K562 (cell line): Measurements from ENCODE around the gene ALDH3A2. TPM values are rescaled to one million over a fixed set of nuclear protein-coding genes. Genes with fewer than 3 reads are reported as not detected.

Source experiments
- ATAC-seq: fragments of 200-7000 bp; cut with Tn5 transposase; 3 replicates; pipeline ENCODE4 v1.9.1; 2020; ENCODE audit warnings: moderate library complexity
- BruUV-seq: library from RNA; stranded (reverse); fragments of 400-500 nt; replicated peaks from 2 replicates; lab custom pipeline; 2021; lab: Mats Ljungman, UMichigan
- CTCF ChIA-PET: fragments of 300-600 bp; formaldehyde crosslinking; extraction: SDS; loops from one replicate; lab custom pipeline; 2021; ENCODE audit warnings: low intra/inter-chr PET ratio; lab: Yijun Ruan, JAX
- POLR2A ChIA-PET: fragments of 300-600, 350-650 bp; sonication (Branson Sonifier 250); formaldehyde crosslinking; extraction: SDS; loops from one replicate; lab custom pipeline; 2021; ENCODE audit warnings: antibody characterized with exemption, inconsistent platforms; lab: Yijun Ruan, JAX
- DNase-seq, 4 experiments: peaks; one replicate each; pipeline versions ENCODE4 v3.0.0 to v3.0.0-alpha.2; 2011 to 2018; ENCODE audit warnings: low spot score in 3 of 4, mixed read lengths in 3 of 4; ENCODE audit errors: extremely low read depth in 1 of 4
- FAIRE-seq: peaks from 2 replicates; lab custom pipeline; 2011; peaks lifted over from hg19 to GRCh38; lab: Jason Lieb, UNC
- H2AFZ ChIP-seq: 2 replicates; pipeline ENCODE4 v1.6.0; 2011; ENCODE audit warnings: low read depth, low read length, control low read depth, inconsistent platforms
- H3K27ac ChIP-seq: fragments of 200-600 bp; 3 replicates; pipeline ENCODE4 v1.8.0; 2011; ENCODE audit warnings: low read depth, mild to moderate bottlenecking, control low read depth, inconsistent platforms, low read length, moderate library complexity, mixed read lengths; ENCODE audit errors: extremely low read depth
- H3K27me3 ChIP-seq, 2 experiments: fragments of 300-600 bp in 1 of 2; 2 replicates in 1 of 2; 3 replicates in 1 of 2; pipeline versions ENCODE4 v1.6.0 to v1.8.0; 2011; ENCODE audit warnings: inconsistent platforms in 2 of 2, low read length in 2 of 2, mild to moderate bottlenecking in 1 of 2, mixed read lengths in 1 of 2, moderate library complexity in 1 of 2; ENCODE audit not compliant: control insufficient read depth in 2 of 2, insufficient read depth in 2 of 2
- H3K36me3 ChIP-seq: fragments of 300-600 bp; 3 replicates; pipeline ENCODE4 v1.8.0; 2011; ENCODE audit warnings: mild to moderate bottlenecking, low read length, inconsistent platforms; ENCODE audit not compliant: control insufficient read depth, insufficient read depth
- H3K4me1 ChIP-seq, 2 experiments: fragments of 200-600 bp in 1 of 2; replicated peaks in 1 of 2; 2 replicates in 1 of 2; 3 replicates in 1 of 2; pipeline versions ENCODE4 v1.5.1 to v1.8.0; 2011; ENCODE audit warnings: inconsistent platforms in 2 of 2, low read length in 2 of 2, mild to moderate bottlenecking in 1 of 2, mixed read lengths in 1 of 2, moderate library complexity in 1 of 2; ENCODE audit not compliant: control insufficient read depth in 2 of 2, insufficient read depth in 2 of 2
- H3K4me2 ChIP-seq: 2 replicates; pipeline ENCODE4 v1.6.1; 2011; ENCODE audit warnings: low read length, control low read depth, inconsistent platforms, mixed read lengths; ENCODE audit not compliant: insufficient read depth
- H3K4me3 ChIP-seq: fragments of 200-600 bp; sonication (generic), shearing (Covaris generic); 2 replicates; pipeline ENCODE4 v1.5.1; 2016; ENCODE audit warnings: control low read depth, inconsistent platforms
- H3K79me2 ChIP-seq: fragments of 200-600 bp; 3 replicates; pipeline ENCODE4 v1.8.0; 2011; ENCODE audit warnings: low read length, inconsistent platforms; ENCODE audit not compliant: control insufficient read depth, insufficient read depth
- H3K9ac ChIP-seq, 2 experiments: 2 replicates each; pipeline versions ENCODE4 v1.6.0 to v1.6.1; 2011; ENCODE audit warnings: low read depth in 2 of 2, low read length in 2 of 2, control low read depth in 1 of 2, inconsistent platforms in 1 of 2, mild to moderate bottlenecking in 1 of 2, mixed read lengths in 1 of 2; ENCODE audit not compliant: insufficient read depth in 1 of 2
- H3K9me1 ChIP-seq: one replicate; pipeline ENCODE4 v1.6.0; 2011; ENCODE audit warnings: inconsistent platforms, mild to moderate bottlenecking, low read length, moderate library complexity; ENCODE audit not compliant: control insufficient read depth, insufficient read depth
- H3K9me3 ChIP-seq: replicated peaks from 2 replicates; pipeline ENCODE4 v1.5.1; 2011; ENCODE audit warnings: low read depth, low read length, inconsistent platforms; ENCODE audit not compliant: control insufficient read depth, insufficient read depth
- H4K20me1 ChIP-seq: replicated peaks from 2 replicates; pipeline ENCODE4 v1.6.1; 2011; ENCODE audit warnings: low read length, inconsistent platforms, mixed read lengths; ENCODE audit not compliant: control insufficient read depth, insufficient read depth
- CBX3 ChIP-seq, 2 experiments: IDR thresholded peaks; 1 replicate in 1 of 2; 2 replicates in 1 of 2; pipeline ENCODE4 v1.6.1; 2012; ENCODE audit warnings: inconsistent platforms in 2 of 2, low read length in 2 of 2, borderline replicate concordance in 1 of 2, control low read depth in 1 of 2
- NCOA2 ChIP-seq, 2 experiments: fragments of 450-650 bp; IDR thresholded peaks; 2 replicates each; pipeline ENCODE4 v1.6.1; 2018; ENCODE audit warnings: mild to moderate bottlenecking in 2 of 2, moderate library complexity in 1 of 2; ENCODE audit not compliant: partially characterized antibody in 2 of 2
- NONO ChIP-seq, 2 experiments: fragments of 200-400 bp in 1 of 2; fragments of 450-650 bp in 1 of 2; formaldehyde crosslinking in 1 of 2; IDR thresholded peaks; 2 replicates each; pipeline ENCODE4 v1.6.1; 2017; ENCODE audit warnings: low read depth in 2 of 2, mild to moderate bottlenecking in 2 of 2, moderate library complexity in 2 of 2, low read length in 1 of 2
- SMARCA4 ChIP-seq: fragments of 450-650 bp; IDR thresholded peaks from 2 replicates; pipeline ENCODE4 v1.6.1; 2016
- ZNF584 ChIP-seq: fragments of 200-800 bp; sonication (Bioruptor generic); IDR thresholded peaks from 2 replicates; pipeline ENCODE4 v1.6.1; 2016; ENCODE audit warnings: low read depth, mild to moderate bottlenecking, missing genetic modification characterization, missing compliant biosample characterization
- WGBS: fragments of 100-300 bp; shearing (Covaris generic); methylation state at CpG from one replicate; pipeline ENCODE4 v1.1.6; 2016; ENCODE audit warnings: low coverage, mixed read lengths; ENCODE audit not compliant: insufficient coverage; ENCODE audit errors: missing lambda C conversion rate; 5-methylcytosine and 5-hydroxymethylcytosine counted together
- in situ Hi-C: fragments of 300-500 bp; cut with MboI; formaldehyde crosslinking; loops from 4 replicates; pipeline ENCODE4 v1.15.0; 2018; ENCODE audit warnings: inconsistent platforms, mixed read lengths
- intact Hi-C: fragments of 100-400 bp; cut with micrococcal nuclease; formaldehyde crosslinking; loops from 2 replicates; pipeline ENCODE4 v1.14.2; 2022
- polyA plus RNA-seq, 8 experiments: library from polyadenylated mRNA; depleted of rRNA in 4 of 8; stranded (reverse) in 5 of 8; unstranded in 3 of 8; fragments of >200 nt; fragmentation: Nextera tagmentation in 2 of 8; fragmentation: Illumina TruSeq in 1 of 8; extraction: Ambion mirVana in 2 of 8; extraction: Trizol in 1 of 8; gene quantifications; 2 replicates each; pipeline versions ENCODE4 v1.2.1 to v1.2.3, GENCODE V29; 2011 to 2014; ENCODE audit warnings: inconsistent platforms in 1 of 8, missing spikeins in 1 of 8
- total RNA-seq, 7 experiments: library from RNA; depleted of rRNA in 6 of 7; stranded (reverse); fragments of >200 nt in 6 of 7; fragmentation: Illumina TruSeq in 2 of 7; extraction: Trizol in 2 of 7; gene quantifications; 2 replicates each; pipeline versions ENCODE4 v1.2.1 to v1.2.3, GENCODE V29; 2011 to 2021; ENCODE audit warnings: low replicate concordance in 1 of 7

ALDH3A2 gene
- total and polyA plus RNA-seq, 9 of the 15 experiments (the other 6 are each of a cell fraction or from before 2014, with no cell fraction given), result 0.01 to 0.78 (median 0.12) TPM; not detected in 5

DNA sequence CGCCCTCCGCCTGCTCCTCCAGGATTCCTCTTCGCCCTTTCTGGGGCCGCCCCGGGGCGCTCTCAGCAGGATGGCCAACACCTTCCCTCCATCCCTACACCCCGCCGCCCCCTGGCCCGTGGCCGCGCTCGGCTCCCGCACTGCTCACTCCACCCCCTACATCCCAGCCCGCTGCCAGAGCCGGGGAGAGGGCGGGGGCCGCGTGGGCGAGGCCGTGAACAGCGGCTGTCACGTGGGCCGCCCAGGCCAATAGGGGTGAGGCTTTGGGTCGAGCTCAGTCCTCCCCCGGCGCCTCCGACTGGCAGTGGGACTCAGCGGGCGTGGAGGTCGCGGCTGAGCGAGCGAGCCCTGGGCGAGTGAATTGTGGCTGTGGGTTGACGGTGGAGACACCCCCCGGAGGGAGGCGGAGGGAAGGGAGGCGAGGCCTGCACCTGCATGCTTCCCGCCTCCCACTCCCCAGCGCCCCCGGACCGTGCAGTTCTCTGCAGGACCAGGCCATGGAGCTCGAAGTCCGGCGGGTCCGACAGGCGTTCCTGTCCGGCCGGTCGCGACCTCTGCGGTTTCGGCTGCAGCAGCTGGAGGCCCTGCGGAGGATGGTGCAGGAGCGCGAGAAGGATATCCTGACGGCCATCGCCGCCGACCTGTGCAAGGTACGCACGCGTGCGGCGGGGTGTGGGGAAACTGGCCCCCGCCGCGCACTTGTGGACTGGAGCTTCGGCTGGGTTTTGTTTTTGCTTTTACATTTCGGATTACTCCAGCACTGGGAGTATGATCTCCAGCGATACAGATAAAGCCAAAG, at the start of gene ALDH3A2 (continued):
- TF ChIP-seq CBX3 (IDR thresholded peaks at IDR 0.05; ENCODE audit: borderline replicate concordance in 1 of 2, low read length in 2 of 2), result no peak
- TF ChIP-seq NCOA2 (IDR thresholded peaks at IDR 0.05; ENCODE audit: partially characterized antibody in 2 of 2), result no peak
- TF ChIP-seq NONO (IDR thresholded peaks at IDR 0.05; ENCODE audit: low read depth in 2 of 2, low read length in 1 of 2), result no peak

- Histone ChIP-seq H3K79me2 (no peaks in the 10 kb centered on the region), H3K36me3 (no peaks in the 10 kb centered on the region), H2AFZ (no peak overlapping the region), H4K20me1 (no peaks in the 10 kb centered on the region), H3K4me1 (no peaks in the 10 kb centered on the region), H3K27ac (no peak overlapping the region), H3K9me3 (no peaks in the 10 kb centered on the region), H3K27me3 (peaks cover 0 to 5% of the 10 kb centered on the region in 2 experiments; a peak in 1 of 5 replicates), H3K9ac (no peak overlapping the region), H3K9me1 (no peaks in the 10 kb centered on the region), H3K4me3 (no peak overlapping the region), H3K4me2 (no peak overlapping the region)
- intact Hi-C loops, result no loop called here
- ChIA-PET CTCF (no interaction called here), POLR2A (no interaction called here)
- in situ Hi-C loops, result no loop called here
- FAIRE-seq (no peak), DNase-seq (no peak), ATAC-seq (no peak)
- TF ChIP-seq ZNF584 (no peak), SMARCA4 (no peak)
- BruUV-seq, result no TSS peak
- 0% methylated on average over 2 of the region's 2 CpGs for WGBS
Measured at GRCh38 chr17:19610311-19610710, 38.2 kb upstream of the ALDH3A2 start.
